HG02943 (cell line): ENCODE data around the gene PTPN13.

Experiments
- ATAC-seq: cut with Tn5 transposase; IDR thresholded peaks from one replicate; pipeline ENCODE4 v1.9.1; 2021; ENCODE audit warnings: mild to moderate bottlenecking, low read depth, moderate library complexity; ENCODE audit not compliant: unreplicated experiment

Gene PTPN13

DNA sequence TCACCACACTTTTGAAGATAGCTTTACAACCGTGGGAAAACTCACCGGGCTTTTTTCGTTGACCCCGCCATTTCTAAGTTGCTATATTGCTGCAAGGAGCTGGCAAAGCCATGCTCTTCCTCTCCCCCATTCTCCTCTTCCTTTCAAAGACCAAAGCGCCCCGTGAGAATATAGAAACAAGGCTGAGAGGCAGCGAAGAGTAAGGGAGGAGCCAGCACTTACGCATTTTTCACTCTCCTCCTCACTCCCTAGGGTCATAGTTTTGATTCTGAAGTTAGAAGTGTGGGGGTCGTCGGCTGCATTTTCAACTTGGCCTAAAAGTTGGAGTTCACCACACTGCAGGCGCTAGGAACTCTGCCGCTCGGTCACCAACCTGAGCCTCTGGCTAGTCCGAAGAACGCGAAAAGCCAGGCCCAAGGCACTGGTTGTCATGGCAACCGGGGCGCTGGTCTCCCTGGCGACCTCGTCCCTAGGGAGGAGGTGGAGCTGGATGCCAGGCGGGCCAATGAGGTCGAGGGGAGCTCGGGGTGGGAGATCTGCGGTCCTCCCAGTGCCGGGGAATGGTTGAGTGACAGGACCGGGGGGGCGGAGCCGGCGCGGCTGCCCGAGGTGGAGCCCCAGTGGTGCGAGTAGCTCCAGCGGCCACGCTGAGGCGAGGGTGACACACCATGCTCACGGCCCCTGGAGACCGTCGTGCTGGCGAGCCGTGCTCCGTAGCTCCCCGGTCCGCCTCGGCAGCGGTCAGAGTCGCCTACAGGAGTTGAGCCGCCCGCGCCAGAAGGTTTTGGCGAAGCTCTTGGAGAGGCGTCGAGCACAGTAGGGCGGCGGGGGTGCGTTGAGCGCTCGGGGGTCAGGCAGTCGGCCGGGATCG is at the start of gene PTPN13:
Gene PTPN13, plus strand, starts transcription at position 628 of the 871 bp plus-strand sequence. CDS start 40,942 bp downstream, outside the sequence.
- peak; percentile 96 for ATAC-seq

DNA sequence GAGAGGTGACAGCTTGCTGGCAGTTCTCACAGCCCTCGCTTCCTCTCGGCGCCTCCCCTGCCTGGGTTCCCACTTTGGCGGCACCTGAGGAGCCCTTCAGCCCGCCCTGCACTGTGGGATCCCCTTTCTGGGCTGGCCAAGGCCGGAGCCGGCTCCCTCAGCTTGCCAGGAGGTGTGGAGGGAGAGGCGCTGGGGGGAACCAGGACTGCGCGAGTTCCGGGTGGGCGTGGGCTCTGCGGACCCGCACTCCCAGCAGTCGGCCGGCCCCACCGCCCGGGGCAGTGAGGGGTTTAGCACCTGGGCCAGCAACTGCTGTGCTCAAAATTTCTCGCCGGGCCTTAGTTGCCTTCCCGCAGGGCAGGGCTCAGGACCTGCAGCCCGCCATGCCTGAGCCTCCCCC is 47.0 kb upstream of the PTPN13 start:
- ATAC-seq = no peak

DNA sequence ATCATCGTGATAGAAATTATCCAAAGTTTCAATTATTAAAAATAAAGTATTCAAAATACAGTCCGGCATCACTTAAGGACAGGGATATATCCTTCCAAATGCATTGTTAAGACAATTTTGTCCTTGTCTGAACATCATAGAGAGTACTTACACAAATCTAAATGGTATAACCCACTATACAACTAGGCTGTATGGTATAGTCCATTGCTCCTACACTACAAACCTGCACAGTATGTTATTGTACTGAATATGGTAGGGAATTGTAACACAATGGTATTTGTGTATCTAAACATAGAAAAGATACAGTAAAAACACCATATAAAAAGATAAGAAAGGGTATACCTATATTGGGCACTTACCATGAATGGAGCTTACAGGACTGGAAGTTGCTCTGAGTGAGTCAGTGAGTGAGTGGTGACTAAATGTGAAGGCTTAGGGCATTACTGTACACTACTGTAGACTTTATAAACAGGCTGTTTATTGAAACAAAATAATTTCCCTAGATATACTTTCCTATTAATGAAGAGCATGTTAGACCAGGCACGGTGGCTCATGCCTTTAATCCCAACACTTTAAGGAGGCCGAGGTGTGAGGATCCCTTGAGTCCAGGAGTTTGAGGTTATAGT is 44.8 kb upstream of the PTPN13 start:
- no peak for ATAC-seq

DNA sequence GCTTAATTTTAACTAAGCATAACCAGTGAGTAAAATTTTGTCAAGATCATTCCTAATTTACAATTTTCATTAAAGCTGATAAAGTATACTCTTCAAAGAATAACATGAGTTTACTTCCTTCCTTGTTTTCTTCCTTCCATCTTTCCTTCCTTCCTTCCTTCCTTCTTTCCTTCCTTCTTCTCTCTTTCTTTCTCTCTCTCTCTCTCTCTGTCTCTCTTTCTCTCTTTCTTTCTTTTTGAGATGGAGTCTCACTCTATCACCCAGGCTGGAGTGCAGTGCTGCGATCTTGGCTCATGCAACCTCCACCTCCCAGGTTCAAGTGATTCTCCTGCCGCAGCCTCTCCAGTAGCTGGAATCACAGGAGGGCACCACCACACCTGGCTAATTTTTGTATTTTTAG is 42.7 kb upstream of the PTPN13 start:
- no peak for ATAC-seq

- no peak for ATAC-seq
Measured at GRCh38 chr4:86554646-86555045, 39.5 kb upstream of the PTPN13 start.

DNA sequence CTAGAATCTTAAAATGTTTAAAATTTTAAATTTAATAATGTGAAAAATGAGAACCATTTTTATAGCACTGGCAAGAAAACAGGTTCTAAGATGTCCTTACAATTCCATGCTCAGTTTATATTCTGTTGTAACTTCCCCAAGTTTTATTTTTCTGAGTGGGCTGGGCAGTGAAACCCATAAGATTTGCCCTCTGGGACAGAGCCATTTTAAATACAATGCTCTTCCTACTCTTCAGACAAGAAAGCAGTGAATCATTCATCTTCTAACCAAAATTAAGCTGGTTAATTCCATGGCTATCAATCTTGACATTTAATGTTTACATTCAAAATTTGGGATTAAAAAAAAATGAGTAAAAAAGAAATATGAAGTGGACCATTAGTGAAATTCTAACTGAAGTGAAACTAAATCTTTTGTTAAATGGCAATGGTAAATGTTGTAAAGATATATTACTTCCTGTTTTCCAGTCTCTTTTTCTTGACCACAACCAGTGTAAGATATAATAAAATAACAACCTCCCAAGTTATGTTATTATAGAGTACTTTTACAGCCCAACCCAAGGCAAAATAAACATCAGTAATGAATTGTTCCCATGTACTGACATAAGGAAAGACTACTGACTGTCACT is 37.2 kb upstream of the PTPN13 start:
- ATAC-seq = no peak

DNA sequence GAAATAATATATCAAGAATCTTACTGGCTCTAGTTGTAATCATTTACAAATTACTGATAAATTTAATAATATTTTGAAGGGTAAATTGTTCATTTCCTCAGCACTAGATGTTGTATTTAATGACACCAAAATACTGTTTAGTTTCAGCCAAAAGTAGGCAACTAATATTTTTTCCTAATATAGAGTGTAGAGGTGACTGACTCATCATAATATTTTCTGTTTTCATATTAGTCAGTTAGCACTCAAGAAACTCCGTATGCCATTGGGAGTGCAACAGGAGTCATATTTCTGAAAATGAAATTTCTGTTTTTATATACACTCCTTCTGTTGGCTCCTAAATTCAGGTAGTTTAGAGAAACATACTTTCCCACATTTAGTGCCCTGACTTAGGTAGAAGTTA is 36.6 kb upstream of the PTPN13 start:
- ATAC-seq = peak; percentile 60

GRCh38 chr4:86558258-86558657 is 35.9 kb upstream of the PTPN13 start:
- ATAC-seq = no peak

GRCh38 chr4:86558797-86559196 is 35.3 kb upstream of the PTPN13 start:
- no peak for ATAC-seq

DNA sequence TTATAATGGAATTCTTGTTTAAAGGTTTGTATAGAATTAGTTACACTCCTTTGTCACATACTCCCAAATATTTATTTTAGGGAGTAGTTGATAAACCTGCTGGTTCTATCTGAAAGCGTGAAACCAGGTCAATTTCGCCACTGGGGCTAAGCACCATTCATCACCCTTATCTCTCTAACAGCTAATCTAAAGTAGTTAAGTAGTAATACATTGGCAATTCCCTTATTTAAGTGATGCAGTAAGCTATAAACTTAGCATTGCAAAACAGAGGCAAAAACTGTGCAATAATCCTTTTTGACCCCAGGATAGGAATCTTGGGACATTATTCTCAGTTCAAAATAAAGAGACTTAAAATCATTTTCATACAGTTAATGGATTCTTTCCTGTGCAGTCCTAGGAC is 33.7 kb upstream of the PTPN13 start:
- ATAC-seq = no peak

DNA sequence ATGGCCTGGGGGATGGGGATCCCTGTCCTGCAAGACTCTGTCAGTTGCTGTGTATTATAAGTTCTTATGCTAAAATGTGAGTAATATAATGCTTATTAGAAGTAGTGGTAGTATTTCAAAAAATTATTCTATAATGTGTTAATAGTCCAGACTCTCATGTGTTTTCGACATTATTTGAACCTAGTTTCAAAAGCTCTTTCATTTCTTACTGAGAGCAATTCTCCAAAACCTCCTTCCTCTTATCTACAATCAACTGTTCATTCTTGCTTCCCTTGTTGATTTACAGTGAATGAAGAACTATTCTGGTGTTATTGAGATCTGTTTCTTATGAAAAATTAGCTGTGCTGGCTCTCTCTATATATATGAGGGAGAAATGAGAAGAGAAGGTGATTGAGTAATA is 32.9 kb upstream of the PTPN13 start:
- ATAC-seq = no peak

GRCh38 chr4:86563416-86563815 is 30.7 kb upstream of the PTPN13 start:
- no peak for ATAC-seq

DNA sequence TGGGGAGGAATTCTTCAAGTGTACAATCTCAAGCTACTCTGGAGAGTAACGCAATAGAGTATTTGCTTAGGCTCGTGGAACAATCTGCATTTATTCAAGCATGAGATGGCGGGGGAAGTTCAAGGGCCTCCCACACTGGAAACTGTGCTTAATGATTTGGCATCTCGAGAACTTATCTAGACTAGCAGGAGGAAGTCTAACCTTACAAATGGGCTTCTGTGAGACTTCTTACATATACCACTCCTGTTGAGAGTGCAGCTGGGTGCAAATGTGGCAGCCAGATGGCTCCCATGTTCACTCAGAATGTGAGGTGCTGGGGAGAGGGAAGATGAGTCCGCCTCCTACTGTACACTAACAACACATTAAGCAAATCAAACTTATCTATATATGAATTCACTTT is 29.3 kb upstream of the PTPN13 start:
- ATAC-seq = no peak

- no peak for ATAC-seq
Measured at GRCh38 chr4:86565651-86566050, 28.5 kb upstream of the PTPN13 start.

GRCh38 chr4:86569103-86569870 is 24.8 kb upstream of the PTPN13 start:
- no peak for ATAC-seq

DNA sequence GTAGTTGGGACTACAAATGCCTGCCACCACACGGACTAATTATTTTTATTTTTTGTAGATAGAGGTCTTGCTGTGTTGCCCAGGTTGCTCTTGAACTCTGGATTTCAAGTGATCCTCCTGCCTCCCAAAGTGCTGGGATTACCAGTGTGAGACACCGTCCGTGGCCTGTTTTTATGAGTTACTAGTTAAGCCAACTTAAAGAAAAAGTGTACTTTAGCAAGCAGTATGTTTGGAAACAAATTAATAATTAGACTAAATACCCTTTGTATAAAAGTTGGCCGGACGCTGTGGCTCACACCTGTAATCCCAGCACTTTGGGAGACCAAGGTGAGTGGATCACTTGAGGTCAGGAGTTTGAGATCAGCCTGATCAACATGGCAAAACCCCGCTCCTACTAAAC is 14.2 kb upstream of the PTPN13 start:
- no peak for ATAC-seq

DNA sequence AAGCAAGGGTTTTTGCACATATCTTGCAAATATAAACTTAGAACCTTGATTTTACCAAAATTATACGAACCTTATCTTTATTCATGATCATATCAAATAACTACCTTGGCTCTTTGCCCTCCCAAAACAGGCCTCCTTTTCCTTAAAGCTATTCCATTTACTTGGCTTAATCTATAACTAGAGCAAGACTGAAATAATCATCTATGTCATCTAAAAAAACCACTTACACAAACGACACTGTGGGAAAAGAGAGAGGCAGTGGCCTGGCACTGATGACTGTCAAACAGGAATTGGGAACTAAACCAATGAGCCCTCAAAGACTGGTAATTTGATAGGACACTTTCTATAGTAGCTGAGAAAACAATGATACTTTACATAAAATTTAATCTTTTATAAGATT is 11.7 kb upstream of the PTPN13 start:
- no peak for ATAC-seq

DNA sequence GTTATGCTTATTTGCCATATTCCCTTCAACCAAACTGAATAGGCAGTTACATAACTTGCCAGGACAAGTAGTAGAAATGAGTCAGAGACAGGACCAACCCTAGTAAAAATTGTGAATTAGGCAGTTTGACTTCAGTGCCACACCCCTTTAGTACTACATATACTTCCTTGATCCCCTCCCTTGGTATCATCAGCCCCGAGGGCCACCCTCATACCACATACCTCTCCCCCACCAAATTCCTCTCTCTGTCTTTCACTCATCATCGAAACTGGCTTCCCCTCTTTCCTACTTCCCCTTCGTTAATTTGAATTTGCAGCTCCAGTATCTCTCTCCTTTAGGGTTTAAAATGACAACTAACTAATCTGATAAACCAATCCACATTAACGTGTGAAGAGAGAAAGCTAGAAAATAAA is 7.9 kb upstream of the PTPN13 start:
- ATAC-seq = no peak

DNA sequence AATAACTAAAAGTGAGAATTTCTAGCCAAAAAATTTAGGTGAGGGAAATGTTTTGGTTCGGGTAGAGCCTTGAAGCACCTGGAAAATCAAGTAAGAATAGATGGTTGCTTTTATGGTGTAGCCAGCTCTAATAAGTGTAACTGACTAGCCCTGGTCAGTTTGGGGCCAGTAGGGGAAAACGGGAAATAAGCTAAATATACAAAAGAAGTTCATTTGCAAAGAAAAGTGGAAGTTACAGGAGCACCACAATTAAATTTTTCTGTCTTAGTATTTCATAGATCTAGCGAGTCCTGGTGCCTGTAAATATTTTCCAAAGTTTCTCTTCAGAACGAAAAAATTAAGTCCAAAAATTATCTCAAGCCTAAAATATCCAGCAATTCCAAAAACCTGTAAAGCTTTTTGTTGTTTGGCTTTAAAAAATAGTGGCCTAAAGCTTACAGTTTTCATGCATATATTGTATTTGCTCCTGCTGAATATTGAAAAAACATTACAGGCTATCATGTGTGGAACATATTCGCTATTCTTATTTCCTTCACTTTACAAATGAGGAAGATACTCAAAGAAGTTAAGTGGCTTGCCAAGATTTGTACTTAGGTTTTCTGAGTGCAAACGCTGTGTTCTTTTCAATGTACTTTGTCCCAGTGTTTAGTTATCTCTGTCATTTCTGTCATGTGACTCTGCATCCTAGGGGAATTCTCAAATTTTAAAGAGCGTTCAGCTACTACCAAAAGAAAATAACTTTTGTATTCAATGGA is 7.3 kb upstream of the PTPN13 start:
- ATAC-seq = no peak
